Mucosa of stomach (tissue), 1 donor: ENCODE results near the gene SLITRK2.

Experiments
- H3K27me3 ChIP-seq: one replicate; pipeline ENCODE4 v1.7.0; 2013; ENCODE audit warnings: mild to moderate bottlenecking, low read length; ENCODE audit not compliant: control insufficient read depth, insufficient read depth
- H3K36me3 ChIP-seq: one replicate; pipeline ENCODE4 v1.7.0; 2013; ENCODE audit warnings: low read length; ENCODE audit not compliant: control insufficient read depth, insufficient read depth
- H3K4me1 ChIP-seq: one replicate; pipeline ENCODE4 v1.7.0; 2013; ENCODE audit warnings: mild to moderate bottlenecking, low read length; ENCODE audit not compliant: control insufficient read depth, insufficient read depth
- H3K4me3 ChIP-seq: one replicate; pipeline ENCODE4 v1.7.0; 2013; ENCODE audit warnings: low read length
- H3K9ac ChIP-seq: one replicate; pipeline ENCODE4 v1.7.0; 2013; ENCODE audit warnings: mild to moderate bottlenecking, low read length, moderate library complexity
- H3K9me3 ChIP-seq: one replicate; pipeline ENCODE4 v1.7.0; 2013; ENCODE audit warnings: mild to moderate bottlenecking, low read length, moderate library complexity; ENCODE audit not compliant: control insufficient read depth
- donor health status: Pancreatic carcinoma.

Gene SLITRK2

GRCh38 chrX:145825896-145826295 is 8.3 kb downstream of the SLITRK2 start:
- H3K27me3 ChIP-seq: no peaks in the 10 kb centered on the region
- H3K4me3 ChIP-seq: no peak overlapping the region
- no peaks in the 10 kb centered on the region for H3K36me3 ChIP-seq
- H3K4me1 ChIP-seq: no peaks in the 10 kb centered on the region
- H3K9me3 ChIP-seq: no peaks in the 10 kb centered on the region
- no peak overlapping the region for H3K9ac ChIP-seq

- H3K27me3 ChIP-seq: no peaks in the 10 kb centered on the region
- H3K9ac ChIP-seq: no peak overlapping the region
- no peaks in the 10 kb centered on the region for H3K9me3 ChIP-seq
- H3K4me1 ChIP-seq: no peaks in the 10 kb centered on the region
- no peaks in the 10 kb centered on the region for H3K36me3 ChIP-seq
- no peak overlapping the region for H3K4me3 ChIP-seq
These were observed 8.8 kb downstream of the SLITRK2 start for GRCh38 chrX:145826466-145826865.

- no peaks in the 10 kb centered on the region for H3K27me3 ChIP-seq
- no peaks in the 10 kb centered on the region for H3K9me3 ChIP-seq
- H3K4me1 ChIP-seq: no peaks in the 10 kb centered on the region
- no peak overlapping the region for H3K9ac ChIP-seq
- H3K4me3 ChIP-seq: no peak overlapping the region
- no peaks in the 10 kb centered on the region for H3K36me3 ChIP-seq
These were observed 15.2 kb downstream of the SLITRK2 start for GRCh38 chrX:145832796-145833195.

- no peaks in the 10 kb centered on the region for H3K4me1 ChIP-seq
- no peaks in the 10 kb centered on the region for H3K9me3 ChIP-seq
- H3K27me3 ChIP-seq: no peaks in the 10 kb centered on the region
- no peak overlapping the region for H3K9ac ChIP-seq
- H3K4me3 ChIP-seq: no peak overlapping the region
- no peaks in the 10 kb centered on the region for H3K36me3 ChIP-seq
These were observed 22.9 kb downstream of the SLITRK2 start for GRCh38 chrX:145840531-145840930.

- H3K27me3 ChIP-seq: no peaks in the 10 kb centered on the region
- H3K36me3 ChIP-seq: no peaks in the 10 kb centered on the region
- H3K9ac ChIP-seq: no peak overlapping the region
- no peak overlapping the region for H3K4me3 ChIP-seq
- H3K4me1 ChIP-seq: no peaks in the 10 kb centered on the region
- no peaks in the 10 kb centered on the region for H3K9me3 ChIP-seq
These were observed 25.7 kb downstream of the SLITRK2 start for GRCh38 chrX:145843146-145843904.

- H3K9ac ChIP-seq: no peak overlapping the region
- H3K4me3 ChIP-seq: no peak overlapping the region
- H3K36me3 ChIP-seq: no peaks in the 10 kb centered on the region
- no peaks in the 10 kb centered on the region for H3K4me1 ChIP-seq
- H3K9me3 ChIP-seq: no peaks in the 10 kb centered on the region
- no peaks in the 10 kb centered on the region for H3K27me3 ChIP-seq
These were observed 27.3 kb downstream of the SLITRK2 start for GRCh38 chrX:145844886-145845285.

GRCh38 chrX:145848448-145848847 is 30.8 kb downstream of the SLITRK2 start:
- Histone ChIP-seq H3K27me3 (no peaks in the 10 kb centered on the region), H3K36me3 (no peaks in the 10 kb centered on the region), H3K9ac (no peak overlapping the region), H3K4me3 (no peak overlapping the region), H3K4me1 (no peaks in the 10 kb centered on the region), H3K9me3 (no peaks in the 10 kb centered on the region)

GRCh38 chrX:145848857-145849256 is 31.2 kb downstream of the SLITRK2 start:
- Histone ChIP-seq H3K9ac (no peak overlapping the region), H3K9me3 (no peaks in the 10 kb centered on the region), H3K4me3 (no peak overlapping the region), H3K27me3 (no peaks in the 10 kb centered on the region), H3K4me1 (no peaks in the 10 kb centered on the region), H3K36me3 (no peaks in the 10 kb centered on the region)

- Histone ChIP-seq H3K9me3 (no peaks in the 10 kb centered on the region), H3K4me3 (no peak overlapping the region), H3K9ac (no peak overlapping the region), H3K36me3 (no peaks in the 10 kb centered on the region), H3K27me3 (no peaks in the 10 kb centered on the region), H3K4me1 (no peaks in the 10 kb centered on the region)
These were observed 35.6 kb downstream of the SLITRK2 start for GRCh38 chrX:145853181-145853580.

- H3K36me3 ChIP-seq: no peaks in the 10 kb centered on the region
- no peaks in the 10 kb centered on the region for H3K27me3 ChIP-seq
- H3K9me3 ChIP-seq: no peaks in the 10 kb centered on the region
- no peak overlapping the region for H3K9ac ChIP-seq
- no peaks in the 10 kb centered on the region for H3K4me1 ChIP-seq
- H3K4me3 ChIP-seq: no peak overlapping the region
These were observed 38.6 kb downstream of the SLITRK2 start for GRCh38 chrX:145856181-145856580.

GRCh38 chrX:145861818-145862217 is 44.2 kb downstream of the SLITRK2 start:
- Histone ChIP-seq H3K36me3 (no peaks in the 10 kb centered on the region), H3K27me3 (no peaks in the 10 kb centered on the region), H3K4me3 (no peak overlapping the region), H3K9me3 (no peaks in the 10 kb centered on the region), H3K9ac (no peak overlapping the region), H3K4me1 (no peaks in the 10 kb centered on the region)

- H3K4me3 ChIP-seq: no peak overlapping the region
- no peak overlapping the region for H3K9ac ChIP-seq
- H3K27me3 ChIP-seq: no peaks in the 10 kb centered on the region
- no peaks in the 10 kb centered on the region for H3K9me3 ChIP-seq
- no peaks in the 10 kb centered on the region for H3K4me1 ChIP-seq
- no peaks in the 10 kb centered on the region for H3K36me3 ChIP-seq
These were observed 47.5 kb downstream of the SLITRK2 start for GRCh38 chrX:145865082-145865481.
